OCI-LY3 (cell line): Measurements from ENCODE around the gene NEB.
A peak's percentile ranks its signal among the peaks of the same experiment; 100 is the strongest.

Experiments used
- H2AFZ ChIP-seq: fragments of 200-600, 300-600 bp; shearing (Covaris generic); 2 replicates; pipeline ENCODE4 v1.6.0; 2014; ENCODE audit warnings: antibody characterized with exemption, low read depth, low read length
- H3K27ac ChIP-seq: fragments of 200-600, 300-600 bp; sonication (generic); 2 replicates; pipeline ENCODE4 v1.5.1; 2014; ENCODE audit warnings: mild to moderate bottlenecking, low read length, moderate library complexity, mixed read lengths
- H3K27me3 ChIP-seq: fragments of 200-600, 300-600 bp; sonication (generic); 2 replicates; pipeline ENCODE4 v1.6.1; 2014; ENCODE audit warnings: low read depth, low read length, mixed read lengths
- H3K36me3 ChIP-seq: fragments of 200-600, 300-600 bp; sonication (generic); replicated peaks from 2 replicates; pipeline ENCODE3; 2014; ENCODE audit warnings: low read depth, low read length, mixed read lengths
- H3K4me1 ChIP-seq: fragments of 300-600, 200-600 bp; sonication (generic); 2 replicates; pipeline ENCODE4 v1.6.1; 2014; ENCODE audit warnings: low read length, mixed read lengths
- H3K4me2 ChIP-seq: fragments of 200-600, 300-600 bp; sonication (generic); 2 replicates; pipeline ENCODE4 v1.6.1; 2014; ENCODE audit warnings: low read length, mixed read lengths
- H3K4me3 ChIP-seq: fragments of 300-600, 200-600 bp; sonication (generic); 2 replicates; pipeline ENCODE4 v1.5.1; 2014; ENCODE audit warnings: antibody characterized with exemption, mild to moderate bottlenecking, low read length, moderate library complexity
- H3K79me2 ChIP-seq: fragments of 300-600, 200-600 bp; shearing (Covaris generic); 2 replicates; pipeline ENCODE4 v1.6.1; 2014; ENCODE audit warnings: mild to moderate bottlenecking, low read length, mixed read lengths
- H3K9ac ChIP-seq: fragments of 300-600, 200-600 bp; shearing (Covaris generic); 2 replicates; pipeline ENCODE4 v1.6.0; 2014; ENCODE audit warnings: mild to moderate bottlenecking, low read length, moderate library complexity
- H3K9me3 ChIP-seq: fragments of 200-600, 300-600 bp; shearing (Covaris generic); 2 replicates; pipeline ENCODE4 v1.6.1; 2014; ENCODE audit warnings: low read length, mixed read lengths; ENCODE audit not compliant: insufficient read depth
- H4K20me1 ChIP-seq: fragments of 200-600, 300-600 bp; sonication (generic); 2 replicates; pipeline ENCODE4 v1.6.1; 2016; ENCODE audit warnings: low read length, mixed read lengths; ENCODE audit not compliant: insufficient read depth
- EZH2phosphoT487 ChIP-seq: fragments of 200-600 bp; shearing (Covaris generic); IDR thresholded peaks from 2 replicates; pipeline ENCODE4 v1.6.1; 2018; ENCODE audit warnings: antibody characterized with exemption, mixed run types, low read depth
- TF ChIP-seq, protein P1 (sequence below): fragments of 200-600, 300-600 bp; sonication (generic); IDR thresholded peaks from 2 replicates; pipeline ENCODE4 v1.5.1; 2014; ENCODE audit warnings: antibody characterized with exemption, low read length, low read depth

Gene NEB

GRCh38 chr2:151781642-151782041 lies 47.4 kb upstream of the NEB start:
- no peaks in the 10 kb centered on the region for H3K79me2 ChIP-seq
- H3K4me1 ChIP-seq = no peaks in the 10 kb centered on the region
- no peak overlapping the region for H3K9ac ChIP-seq
- H3K9me3 ChIP-seq = no peaks in the 10 kb centered on the region
- no peak overlapping the region for H3K4me3 ChIP-seq
- H3K27me3 ChIP-seq = no peaks in the 10 kb centered on the region
- H2AFZ ChIP-seq = no peak overlapping the region
- H3K27ac ChIP-seq = no peak overlapping the region
- no peaks in the 10 kb centered on the region; the same call in 1 of the 2 replicates for H4K20me1 ChIP-seq
- peaks cover 20% of the 10 kb centered on the region for H3K36me3 ChIP-seq
- TF ChIP-seq, protein P1, sequence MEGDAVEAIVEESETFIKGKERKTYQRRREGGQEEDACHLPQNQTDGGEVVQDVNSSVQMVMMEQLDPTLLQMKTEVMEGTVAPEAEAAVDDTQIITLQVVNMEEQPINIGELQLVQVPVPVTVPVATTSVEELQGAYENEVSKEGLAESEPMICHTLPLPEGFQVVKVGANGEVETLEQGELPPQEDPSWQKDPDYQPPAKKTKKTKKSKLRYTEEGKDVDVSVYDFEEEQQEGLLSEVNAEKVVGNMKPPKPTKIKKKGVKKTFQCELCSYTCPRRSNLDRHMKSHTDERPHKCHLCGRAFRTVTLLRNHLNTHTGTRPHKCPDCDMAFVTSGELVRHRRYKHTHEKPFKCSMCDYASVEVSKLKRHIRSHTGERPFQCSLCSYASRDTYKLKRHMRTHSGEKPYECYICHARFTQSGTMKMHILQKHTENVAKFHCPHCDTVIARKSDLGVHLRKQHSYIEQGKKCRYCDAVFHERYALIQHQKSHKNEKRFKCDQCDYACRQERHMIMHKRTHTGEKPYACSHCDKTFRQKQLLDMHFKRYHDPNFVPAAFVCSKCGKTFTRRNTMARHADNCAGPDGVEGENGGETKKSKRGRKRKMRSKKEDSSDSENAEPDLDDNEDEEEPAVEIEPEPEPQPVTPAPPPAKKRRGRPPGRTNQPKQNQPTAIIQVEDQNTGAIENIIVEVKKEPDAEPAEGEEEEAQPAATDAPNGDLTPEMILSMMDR = no peak
- no peak for TF ChIP-seq EZH2phosphoT487
- no peak overlapping the region for H3K4me2 ChIP-seq

GRCh38 chr2:151780938-151781337 lies 46.7 kb upstream of the NEB start:
- Histone ChIP-seq H3K36me3 (peaks cover 23% of the 10 kb centered on the region), H3K4me3 (no peak overlapping the region), H3K27me3 (no peaks in the 10 kb centered on the region), H3K9ac (no peak overlapping the region), H3K79me2 (no peaks in the 10 kb centered on the region), H4K20me1 (no peaks in the 10 kb centered on the region; the same call in 1 of the 2 replicates), H3K27ac (no peak overlapping the region), H3K4me1 (no peaks in the 10 kb centered on the region), H2AFZ (no peak overlapping the region), H3K4me2 (no peak overlapping the region), H3K9me3 (no peaks in the 10 kb centered on the region)
- TF ChIP-seq EZH2phosphoT487 = no peak
- TF ChIP-seq, protein P1 = no peak

DNA sequence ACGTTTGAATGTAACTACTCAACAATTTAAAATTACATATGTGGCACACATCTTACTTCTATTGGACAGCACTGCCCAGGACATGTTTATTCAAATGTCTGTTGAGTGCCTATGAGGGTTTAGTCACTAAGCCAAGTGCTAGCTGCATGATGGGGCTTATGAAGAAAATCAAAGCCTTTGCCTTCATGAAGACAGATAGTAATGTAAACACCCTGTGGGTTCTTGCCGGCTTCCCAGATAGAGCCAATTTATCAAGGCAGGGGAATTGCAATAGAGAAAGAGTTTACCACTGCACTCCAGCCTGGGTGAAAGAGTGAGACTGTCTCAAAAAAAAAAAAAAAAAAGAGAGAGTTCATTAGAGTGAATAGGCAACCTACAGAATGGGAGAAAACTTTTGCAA lies 43.7 kb upstream of the NEB start:
- TF ChIP-seq EZH2phosphoT487 = no peak
- TF ChIP-seq, protein P1 = no peak

DNA sequence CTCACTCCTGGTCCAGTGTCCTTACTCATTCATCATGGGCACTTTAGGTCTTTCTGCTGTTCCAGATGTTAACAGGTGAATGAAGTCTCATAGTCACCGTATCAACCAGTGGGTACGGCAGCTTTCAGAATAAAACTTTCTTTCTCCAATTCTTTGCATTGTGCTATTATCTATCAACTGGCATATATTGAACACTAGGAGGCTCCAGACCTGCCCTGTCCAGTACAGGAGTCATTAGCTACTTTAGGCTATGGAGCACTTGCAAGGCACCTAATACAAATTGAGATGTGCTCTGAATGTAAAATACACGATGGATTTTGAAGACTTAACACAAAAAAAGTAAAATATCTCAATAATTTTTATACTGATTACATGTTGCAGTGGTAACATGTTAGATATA lies 43.2 kb upstream of the NEB start:
- TF ChIP-seq, protein P1 = peak; percentile 23; the same call in 1 of the 2 replicates
- TF ChIP-seq EZH2phosphoT487 = no peak
- Histone ChIP-seq H3K27me3 (0 out of 2 replicates have a peak, but pooled peaks cover 2% of the 10 kb centered on the region), H3K36me3 (peaks cover 21% of the 10 kb centered on the region), H2AFZ (no peak overlapping the region), H3K79me2 (no peaks in the 10 kb centered on the region), H3K4me1 (peaks cover 13% of the 10 kb centered on the region), H3K4me2 (no peak overlapping the region), H3K27ac (no peak overlapping the region), H4K20me1 (no peaks in the 10 kb centered on the region), H3K4me3 (no peak overlapping the region), H3K9me3 (no peaks in the 10 kb centered on the region), H3K9ac (no peak overlapping the region)

More for the DNA sequence above, 43.7 kb upstream of the NEB start:
- Histone ChIP-seq H3K4me3 (no peak overlapping the region), H3K4me1 (peaks cover 8% of the 10 kb centered on the region), H3K27me3 (no peaks in the 10 kb centered on the region), H3K9ac (no peak overlapping the region), H3K27ac (no peak overlapping the region), H3K4me2 (no peak overlapping the region), H3K9me3 (no peaks in the 10 kb centered on the region), H3K79me2 (no peaks in the 10 kb centered on the region), H2AFZ (no peak overlapping the region), H3K36me3 (peaks cover 22% of the 10 kb centered on the region), H4K20me1 (no peaks in the 10 kb centered on the region)
